Tibial nerve (tissue), 4 donors: ENCODE data around the gene CD79A. TPM values are rescaled to one million over a fixed set of nuclear protein-coding genes. Genes with fewer than 3 reads are reported as not detected.

Source experiments
- DNase-seq, 2 donors: peaks; one replicate each; pipeline ENCODE4 v3.0.0-alpha.2; 2019; ENCODE audit warnings: low spot score in 2 of 2
- H3K27ac ChIP-seq, 4 donors: fragments of 200-600 bp; sonication (generic) in 3 of 4; one replicate each; pipeline ENCODE4 v1.5.1; 2017 to 2019; ENCODE audit warnings: mild to moderate bottlenecking in 1 of 4
- H3K27me3 ChIP-seq, 2 donors: fragments of 200-600 bp; sonication (generic) in 1 of 2; one replicate each; pipeline versions ENCODE4 v1.5.1 to v1.6.0; 2017 to 2019
- H3K36me3 ChIP-seq, 3 donors: fragments of 200-600 bp; sonication (generic); one replicate each; pipeline ENCODE4 v1.5.1; 2018 to 2019
- H3K4me1 ChIP-seq, 4 donors: fragments of 200-600 bp; sonication (generic) in 3 of 4; one replicate each; pipeline ENCODE4 v1.5.1; 2017 to 2019
- H3K4me3 ChIP-seq, 4 donors: fragments of 200-600 bp; sonication (generic) in 3 of 4; one replicate each; pipeline ENCODE4 v1.5.1; 2017 to 2019; ENCODE audit warnings: mild to moderate bottlenecking in 1 of 4, moderate library complexity in 1 of 4
- H3K9me3 ChIP-seq, 4 donors: fragments of 200-600 bp; sonication (generic) in 3 of 4; one replicate each; pipeline ENCODE4 v1.5.1; 2017 to 2019
- CTCF ChIP-seq, 5 experiments: fragments of 200-600 bp in 3 of 5; fragments of 450-650 bp in 2 of 5; sonication (generic) in 3 of 5; IDR thresholded peaks; one replicate each; pipeline ENCODE4 v1.5.1; 2016 to 2019; ENCODE audit warnings: antibody characterized with exemption in 5 of 5, mild to moderate bottlenecking in 3 of 5, moderate library complexity in 2 of 5
- EP300 ChIP-seq, 2 donors: sonication (generic); formaldehyde crosslinking; IDR thresholded peaks; one replicate each; pipeline ENCODE4 v1.6.1; 2017; ENCODE audit warnings: antibody characterized with exemption in 2 of 2, mild to moderate bottlenecking in 1 of 2
- POLR2A ChIP-seq, 2 donors: fragments of 450-650 bp; IDR thresholded peaks; one replicate each; pipeline ENCODE4 v1.6.1; 2017; ENCODE audit warnings: antibody characterized with exemption in 2 of 2, mild to moderate bottlenecking in 2 of 2, moderate library complexity in 2 of 2
- WGBS, 2 donors: methylation state at CpG; one replicate each; pipeline ENCODE4 v1.1.5; 2018; 5-methylcytosine and 5-hydroxymethylcytosine counted together
- total RNA-seq, 4 donors: library from RNA; depleted of rRNA; stranded (reverse); fragments of >200 nt; gene quantifications; one replicate each; pipeline ENCODE4 v1.1.0, GENCODE V29; 2016

CD79A gene
- total RNA-seq, 4 donors from 2014 or later: not detected

GRCh38 chr19:41879080-41879479 lies 2.0 kb downstream of the CD79A start:
- no peak for TF ChIP-seq EP300 (IDR thresholded peaks at IDR 0.05)
- TF ChIP-seq CTCF (IDR thresholded peaks at IDR 0.05): no peak
- no peak for TF ChIP-seq POLR2A (IDR thresholded peaks at IDR 0.05)
- Histone ChIP-seq H3K4me1 (peaks cover 0 to 9% (median 2%) of the 10 kb centered on the region in 4 donors), H3K9me3 (no peaks in the 10 kb centered on the region), H3K36me3 (no peaks in the 10 kb centered on the region), H3K27me3 (no peaks in the 10 kb centered on the region), H3K4me3 (no peak overlapping the region), H3K27ac (no peak overlapping the region)
- DNase-seq: no peak
- WGBS, 2 donors: 75 to 84% methylated on average over 4 to 21 of the region's 21 CpGs

- peaks cover 0 to 14% (median 4%) of the 10 kb centered on the region in 4 donors for H3K4me1 ChIP-seq
- 73 to 80% methylated on average over 7 of the region's 7 CpGs for WGBS, 2 donors
- no peaks in the 10 kb centered on the region for H3K9me3 ChIP-seq
Measured at GRCh38 chr19:41879670-41880328, 2.7 kb downstream of the CD79A start.

GRCh38 chr19:41880329-41880708 lies 3.2 kb downstream of the CD79A start:
- Histone ChIP-seq H3K27ac (no peak overlapping the region), H3K4me3 (no peak overlapping the region), H3K36me3 (no peaks in the 10 kb centered on the region), H3K4me1 (peaks cover 0 to 19% (median 9%) of the 10 kb centered on the region in 4 donors), H3K9me3 (no peaks in the 10 kb centered on the region), H3K27me3 (no peaks in the 10 kb centered on the region)
- TF ChIP-seq POLR2A (IDR thresholded peaks at IDR 0.05) (no peak), EP300 (IDR thresholded peaks at IDR 0.05) (no peak), CTCF (IDR thresholded peaks at IDR 0.05) (no peak)
- no peak for DNase-seq
- WGBS, 2 donors: 60 to 65% methylated on average over 5 of the region's 5 CpGs

More at GRCh38 chr19:41879670-41880328, 2.7 kb downstream of the CD79A start:
- no peak overlapping the region for H3K4me3 ChIP-seq
- no peaks in the 10 kb centered on the region for H3K36me3 ChIP-seq
- DNase-seq: no peak
- no peak for TF ChIP-seq CTCF (IDR thresholded peaks at IDR 0.05)
- no peak for TF ChIP-seq EP300 (IDR thresholded peaks at IDR 0.05)
- TF ChIP-seq POLR2A (IDR thresholded peaks at IDR 0.05): no peak
- H3K27ac ChIP-seq: no peak overlapping the region
- no peaks in the 10 kb centered on the region for H3K27me3 ChIP-seq

DNA sequence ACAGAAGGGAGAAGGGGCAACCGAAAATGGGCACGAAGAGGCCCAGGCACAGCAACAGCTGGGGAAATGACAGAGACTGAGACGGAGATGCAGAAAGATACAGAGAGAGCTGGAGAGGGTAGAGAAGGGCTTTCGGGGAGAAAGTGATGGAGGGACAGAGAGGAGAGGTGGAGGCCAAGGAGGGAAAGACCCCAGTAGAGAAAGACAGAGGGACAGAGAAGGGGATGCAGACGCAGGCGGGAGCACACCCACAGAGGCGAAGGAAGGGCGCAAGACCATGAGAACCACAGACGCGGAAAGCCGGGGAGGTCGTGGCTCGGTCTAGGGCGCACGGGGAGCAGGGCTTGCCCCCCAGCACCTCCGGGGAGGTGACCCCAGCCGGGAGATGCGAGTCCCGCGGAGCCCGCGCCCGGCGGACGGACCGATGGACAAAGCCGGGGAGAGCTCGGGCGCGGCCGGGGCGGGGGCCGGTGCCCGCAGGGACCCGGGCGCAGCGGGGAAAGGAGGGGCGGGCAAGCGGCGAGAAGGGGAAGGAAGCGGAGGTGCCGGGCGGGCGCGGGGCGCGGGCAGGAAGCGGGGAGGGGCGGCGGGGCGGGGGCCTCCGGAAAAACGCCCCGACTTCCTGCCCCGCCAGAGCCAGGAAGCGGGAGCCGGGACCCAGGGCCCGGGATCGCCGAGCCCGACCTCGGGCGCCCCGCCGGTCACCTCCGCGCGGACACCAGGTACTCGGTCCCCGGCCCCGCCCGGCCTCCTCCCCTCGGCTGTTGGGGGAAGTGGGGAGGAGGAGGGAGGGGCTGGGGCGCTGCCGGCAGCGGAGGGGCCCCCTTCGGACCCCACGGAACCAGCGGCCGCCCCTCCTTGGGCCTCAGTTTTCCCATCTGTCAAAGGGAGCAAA lies 5.7 kb downstream of the CD79A start, which contains the start of gene ARHGEF1:
ARHGEF1 (plus strand) TSS at position 617 of the 895 bp plus-strand sequence. CDS start 4,899 bp downstream, outside the sequence.
- Histone ChIP-seq H3K4me3 (peak within 1 kb of the TSS; percentile 75 to 99 (median 92)), H3K27me3 (no peaks in the 10 kb centered on the region), H3K36me3 (peaks cover 0 to 1% (median 0%) of the 10 kb centered on the region in 3 donors), H3K4me1 (peaks cover 0 to 44% (median 13%) of the 10 kb centered on the region in 4 donors), H3K27ac (peak within 1 kb of the TSS; percentile 47 to 97 (median 86)), H3K9me3 (no peaks in the 10 kb centered on the region)
- no peak for DNase-seq
- whole genome bisulfite sequencing, 2 donors: 1 to 2% methylated on average over 26 to 50 of the region's 80 CpGs
- TF ChIP-seq CTCF (IDR thresholded peaks at IDR 0.05) (no peak), EP300 (IDR thresholded peaks at IDR 0.05) (peak in 1 of 2 donors; percentile 12), POLR2A (IDR thresholded peaks at IDR 0.05) (no peak)
